Neural cell (in vitro differentiated cells): ENCODE results near the gene IQCN. TPM values are rescaled to one million over a fixed set of nuclear protein-coding genes. Genes with fewer than 3 reads are reported as not detected.

ENCODE experiments used
- H2AFZ ChIP-seq: fragments of 200-600, 300-800 bp; sonication (generic), shearing (Covaris generic); 2 replicates; pipeline ENCODE4 v1.6.0; 2014; ENCODE audit warnings: low read depth, mild to moderate bottlenecking, antibody characterized with exemption, low read length, moderate library complexity
- H3F3A ChIP-seq: fragments of 200-600 bp; shearing (Covaris generic); 2 replicates; pipeline ENCODE4 v1.6.1; 2016; ENCODE audit warnings: mild to moderate bottlenecking, moderate library complexity, mixed read lengths, antibody characterized with exemption, low read length; ENCODE audit not compliant: insufficient read depth, poor library complexity, severe bottlenecking
- H3K27ac ChIP-seq: fragments of 200-600, 300-800 bp; sonication (generic), shearing (Covaris generic); 2 replicates; pipeline ENCODE4 v1.5.1; 2014; ENCODE audit warnings: mild to moderate bottlenecking, low read length, moderate library complexity
- H3K27me3 ChIP-seq: fragments of 300-800, 200-600 bp; sonication (generic), shearing (Covaris generic); 2 replicates; pipeline ENCODE4 v1.6.0; 2014; ENCODE audit warnings: mild to moderate bottlenecking, low read depth, low read length, moderate library complexity; ENCODE audit not compliant: insufficient read depth
- H3K36me3 ChIP-seq: fragments of 300-800, 200-600 bp; sonication (generic), shearing (Covaris generic); 2 replicates; pipeline ENCODE4 v1.5.1; 2014; ENCODE audit warnings: mild to moderate bottlenecking, antibody characterized with exemption, low read length, moderate library complexity; ENCODE audit not compliant: insufficient read depth
- H3K4me2 ChIP-seq: fragments of 300-800, 200-600 bp; sonication (generic), shearing (Covaris generic); 2 replicates; pipeline ENCODE4 v1.6.0; 2014; ENCODE audit warnings: mild to moderate bottlenecking, low read length
- H3K4me3 ChIP-seq: fragments of 300-800, 200-600 bp; sonication (generic), shearing (Covaris generic); 2 replicates; pipeline ENCODE4 v1.5.1; 2014; ENCODE audit warnings: mild to moderate bottlenecking, low read length, moderate library complexity
- H3K79me2 ChIP-seq: fragments of 200-600 bp; shearing (Covaris generic); replicated peaks from 2 replicates; pipeline ENCODE4 v1.6.0; 2014; ENCODE audit warnings: mild to moderate bottlenecking, low read length, moderate library complexity; ENCODE audit not compliant: insufficient read depth
- H3K9ac ChIP-seq: fragments of 300-800, 200-600 bp; sonication (generic), shearing (Covaris generic); 2 replicates; pipeline ENCODE4 v1.6.1; 2016; ENCODE audit warnings: mild to moderate bottlenecking, low read length, mixed read lengths
- H3K9me2 ChIP-seq: fragments of 200-600 bp; shearing (Covaris generic); 2 replicates; pipeline ENCODE4 v1.6.1; 2016; ENCODE audit warnings: mild to moderate bottlenecking, low read length, mixed read lengths; ENCODE audit not compliant: insufficient read depth
- H3K9me3 ChIP-seq: fragments of 200-600, 300-800 bp; sonication (generic), shearing (Covaris generic); 2 replicates; pipeline ENCODE4 v1.6.1; 2016; ENCODE audit warnings: mild to moderate bottlenecking, mixed run types, low read length, moderate library complexity, mixed read lengths
- H4K20me1 ChIP-seq: fragments of 200-600 bp; shearing (Covaris generic); 2 replicates; pipeline ENCODE4 v1.6.1; 2016; ENCODE audit warnings: mild to moderate bottlenecking, mixed run types; ENCODE audit not compliant: insufficient read depth
- CTCF ChIP-seq: fragments of 450-650 bp; IDR thresholded peaks from 2 replicates; pipeline ENCODE4 v1.5.1; 2014; ENCODE audit warnings: antibody characterized with exemption, mild to moderate bottlenecking, moderate library complexity; ENCODE audit not compliant: poor library complexity, severe bottlenecking
- EP300 ChIP-seq: fragments of 450-650 bp; conservative IDR thresholded peaks from 2 replicates; pipeline ENCODE4 v1.6.1; 2014; ENCODE audit warnings: antibody characterized with exemption, mild to moderate bottlenecking, moderate library complexity; ENCODE audit not compliant: poor library complexity, severe bottlenecking
- EZH2 ChIP-seq: fragments of 200-600, 300-800 bp; shearing (Covaris generic), sonication (generic); IDR thresholded peaks from 2 replicates; pipeline ENCODE4 v1.6.1; 2014; ENCODE audit warnings: antibody characterized with exemption, low read length, borderline replicate concordance, mild to moderate bottlenecking; ENCODE audit not compliant: insufficient read depth, poor library complexity, severe bottlenecking
- MXI1 ChIP-seq: fragments of 450-650 bp; conservative IDR thresholded peaks from 2 replicates; pipeline ENCODE4 v1.6.1; 2014; ENCODE audit warnings: antibody characterized with exemption, mild to moderate bottlenecking; ENCODE audit not compliant: poor library complexity, severe bottlenecking
- POLR2AphosphoS5 ChIP-seq: IDR thresholded peaks from 2 replicates; pipeline ENCODE4 v1.6.1; 2012
- RAD21 ChIP-seq: fragments of 450-650 bp; conservative IDR thresholded peaks from 2 replicates; pipeline ENCODE4 v1.6.1; 2014; ENCODE audit warnings: antibody characterized with exemption, mild to moderate bottlenecking, moderate library complexity
- REST ChIP-seq: IDR thresholded peaks from 2 replicates; pipeline ENCODE4 v1.6.1; 2012; ENCODE audit warnings: borderline replicate concordance
- SMC3 ChIP-seq: fragments of 450-650 bp; conservative IDR thresholded peaks from 2 replicates; pipeline ENCODE4 v1.6.1; 2014; ENCODE audit warnings: antibody characterized with exemption, mild to moderate bottlenecking, moderate library complexity; ENCODE audit not compliant: poor library complexity
- TAF1 ChIP-seq: IDR thresholded peaks from 2 replicates; pipeline ENCODE4 v1.6.1; 2012; ENCODE audit warnings: low read depth
- polyA plus RNA-seq: library from polyadenylated mRNA; depleted of rRNA; stranded (reverse); fragments of >200 nt; gene quantifications from 2 replicates; pipeline ENCODE4 v1.2.3, GENCODE V29; 2014

Gene IQCN
- polyA plus RNA-seq, 1 donor from 2014 or later = 2.5 TPM

GRCh38 chr19:18234194-18234593 is 40.1 kb downstream of the IQCN start:
- H3K27ac ChIP-seq = no peak overlapping the region
- H3K4me3 ChIP-seq = peak overlapping the region; percentile 80
- TF ChIP-seq MXI1 (no peak), CTCF (no peak), TAF1 (no peak), REST (no peak), SMC3 (no peak), RAD21 (no peak), POLR2AphosphoS5 (no peak), EP300 (no peak), EZH2 (no peak)
- no peak overlapping the region for H3K4me2 ChIP-seq
- no peaks in the 10 kb centered on the region for H3F3A ChIP-seq
- H3K9me3 ChIP-seq = no peaks in the 10 kb centered on the region
- H3K79me2 ChIP-seq = no peaks in the 10 kb centered on the region
- peaks cover 27% of the 10 kb centered on the region for H3K27me3 ChIP-seq
- H3K36me3 ChIP-seq = no peaks in the 10 kb centered on the region
- H4K20me1 ChIP-seq = no peaks in the 10 kb centered on the region
- H3K9me2 ChIP-seq = no peaks in the 10 kb centered on the region
- H2AFZ ChIP-seq = no peak overlapping the region
- no peak overlapping the region for H3K9ac ChIP-seq

- Histone ChIP-seq H3K4me2 (peak overlapping the region; percentile 51), H2AFZ (peak overlapping the region; percentile 65), H3F3A (no peaks in the 10 kb centered on the region), H3K9me3 (no peaks in the 10 kb centered on the region), H3K36me3 (no peaks in the 10 kb centered on the region), H3K27me3 (peaks cover 27% of the 10 kb centered on the region), H3K9me2 (no peaks in the 10 kb centered on the region), H3K27ac (peak overlapping the region; percentile 47), H3K79me2 (no peaks in the 10 kb centered on the region), H3K4me3 (peak overlapping the region; percentile 80), H4K20me1 (no peaks in the 10 kb centered on the region), H3K9ac (peak overlapping the region; percentile 73)
- no peak for TF ChIP-seq RAD21
- peak; percentile 5 for TF ChIP-seq SMC3
- peak; percentile 97 for TF ChIP-seq REST
- TF ChIP-seq CTCF = peak; percentile 38
- TF ChIP-seq TAF1 = no peak
- TF ChIP-seq EZH2 = no peak
- TF ChIP-seq MXI1 = peak; percentile 10
- no peak for TF ChIP-seq EP300
- no peak for TF ChIP-seq POLR2AphosphoS5
These were observed 40.9 kb downstream of the IQCN start for GRCh38 chr19:18233224-18233825.
